ENCODE data around the gene ABCD3. TPM values are rescaled to one million over a fixed set of nuclear protein-coding genes. Genes with fewer than 3 reads are reported as not detected.
A peak's percentile ranks its signal among the peaks of the same experiment; 100 is the strongest.

The ABCD3 gene
- total and polyA plus RNA-seq, 11 donors, result 16.2 to 94.2 (median 62.1) TPM

DNA sequence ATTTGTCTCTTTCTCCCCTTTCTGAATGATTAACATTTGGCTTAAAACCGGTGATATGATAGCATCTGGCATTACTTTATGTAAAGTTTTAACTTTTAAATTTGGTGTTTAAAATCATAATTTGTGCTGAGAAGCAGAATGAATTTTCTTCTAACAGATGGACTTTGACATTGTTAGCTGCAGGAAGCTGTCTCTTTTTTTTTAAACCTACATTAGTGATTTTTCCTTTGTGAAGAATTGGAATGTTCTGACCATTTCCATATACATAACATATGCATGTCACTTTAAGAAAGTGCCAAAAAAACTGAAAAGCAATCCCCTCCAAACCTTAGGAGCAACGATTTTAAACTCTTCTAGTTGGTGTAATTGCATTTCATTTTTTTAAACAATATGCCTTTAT, 101.2 kb downstream of the ABCD3 start:
- intact Hi-C loops (cut with DNase I), result loop anchor here in 1 of 10 donors (10.0 kb wide), 1 partner anchor 525 kb away; no protein-coding TSS in a partner anchor
- H3K4me1 ChIP-seq, result peaks cover 0 to 7% (median 0%) of the 10 kb centered on the region in 12 donors
- no peak overlapping the region for H3K27ac ChIP-seq
- no peak for TF ChIP-seq CTCF (IDR thresholded peaks at IDR 0.05)
- TF ChIP-seq POLR2A (IDR thresholded peaks at IDR 0.05), result no peak
- peaks cover 0 to 45% (median 31%) of the 10 kb centered on the region in 9 donors for H3K36me3 ChIP-seq
- ATAC-seq, result no peak
- WGBS, 4 donors, result 65 to 75% (median 68%) methylated on average over 2 of the region's 2 CpGs
- H3K9me3 ChIP-seq, result no peaks in the 10 kb centered on the region
- no peaks in the 10 kb centered on the region for H3K27me3 ChIP-seq
- no peak overlapping the region for H3K4me3 ChIP-seq
- no peak for DNase-seq

DNA sequence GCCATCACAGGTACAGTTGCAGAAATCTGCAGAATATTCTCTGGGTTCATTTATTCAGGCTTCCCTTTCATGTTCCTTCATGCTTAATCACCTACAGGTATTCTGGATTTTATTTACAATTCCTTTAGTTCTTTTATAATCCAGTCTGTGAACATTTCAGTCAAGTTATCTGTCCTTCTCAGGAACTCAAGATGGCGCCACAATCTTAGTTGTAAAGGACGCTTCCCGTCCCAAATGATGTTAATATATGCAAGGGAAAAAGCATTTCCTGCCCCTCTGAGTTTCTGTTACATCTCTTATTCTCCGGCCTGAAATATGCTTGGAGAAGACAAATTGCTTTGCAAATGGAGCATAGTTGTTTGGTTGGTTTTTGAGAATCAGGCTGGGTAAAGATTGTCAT, 104.1 kb downstream of the ABCD3 start:
- no peak overlapping the region for H3K27ac ChIP-seq
- intact Hi-C loops (cut with DNase I), result loop anchor here in 9 of 10 donors (2.0 to 10.0 kb wide), 8 partner anchors 72 to 522 kb away; no protein-coding TSS in a partner anchor
- TF ChIP-seq POLR2A (IDR thresholded peaks at IDR 0.05) (no peak), CTCF (IDR thresholded peaks at IDR 0.05) (peak in 11 of 12 donors; percentile 21 to 70 (median 54))
- 15 to 20% (median 18%) methylated on average over 4 of the region's 4 CpGs for WGBS, 4 donors
- ATAC-seq, result peak in 2 of 4 donors; percentile 55 to 64
- peaks cover 0 to 29% (median 24%) of the 10 kb centered on the region in 9 donors for H3K36me3 ChIP-seq
- DNase-seq, result no peak
- H3K4me3 ChIP-seq, result no peak overlapping the region
- peaks cover 0 to 7% (median 0%) of the 10 kb centered on the region in 12 donors for H3K4me1 ChIP-seq
- H3K27me3 ChIP-seq, result no peaks in the 10 kb centered on the region
- no peaks in the 10 kb centered on the region for H3K9me3 ChIP-seq

DNA sequence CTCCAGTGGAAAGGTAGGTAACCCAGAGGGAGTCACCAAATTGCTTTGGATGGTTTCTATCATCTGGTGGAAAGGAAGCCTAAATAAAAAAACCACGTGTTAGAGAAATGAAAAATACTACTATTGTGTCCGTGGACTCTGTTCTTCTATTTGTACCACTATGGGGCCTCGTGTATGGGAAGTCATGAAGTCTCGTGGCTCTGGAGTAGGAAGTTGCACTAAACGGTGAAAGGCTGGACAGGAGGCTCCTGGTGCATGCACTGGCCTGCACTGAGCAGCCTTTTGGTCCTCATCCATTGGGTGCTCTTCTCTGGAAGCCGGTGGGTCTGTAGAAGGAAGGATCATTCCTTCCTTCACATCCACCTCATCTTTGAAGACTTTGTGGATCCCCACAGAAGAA, 106.3 kb downstream of the ABCD3 start:
- no peaks in the 10 kb centered on the region for H3K27me3 ChIP-seq
- DNase-seq, result no peak
- H3K4me1 ChIP-seq, result peaks cover 0 to 25% (median 2%) of the 10 kb centered on the region in 12 donors
- intact Hi-C loops (cut with DNase I), result loop anchor here in 8 of 10 donors (5.0 to 10.0 kb wide), 6 partner anchors 70 to 520 kb away; no protein-coding TSS in a partner anchor
- TF ChIP-seq CTCF (IDR thresholded peaks at IDR 0.05) (no peak), POLR2A (IDR thresholded peaks at IDR 0.05) (no peak)
- no peak overlapping the region for H3K4me3 ChIP-seq
- peaks cover 0 to 17% (median 5%) of the 10 kb centered on the region in 9 donors for H3K36me3 ChIP-seq
- 88 to 95% (median 90%) methylated on average over 6 of the region's 6 CpGs for WGBS, 4 donors
- H3K9me3 ChIP-seq, result no peaks in the 10 kb centered on the region
- no peak for ATAC-seq
- H3K27ac ChIP-seq, result no peak overlapping the region

- Histone ChIP-seq H3K27ac (no peak overlapping the region), H3K27me3 (no peaks in the 10 kb centered on the region), H3K36me3 (peaks cover 0 to 32% (median 6%) of the 10 kb centered on the region in 9 donors), H3K9me3 (no peaks in the 10 kb centered on the region), H3K4me1 (peaks cover 0 to 25% (median 2%) of the 10 kb centered on the region in 12 donors), H3K4me3 (no peak overlapping the region)
- intact Hi-C loops (cut with DNase I), result loop anchor here in 7 of 10 donors (2.0 to 10.0 kb wide), 6 partner anchors 68 to 518 kb away; no protein-coding TSS in a partner anchor
- DNase-seq (no peak), ATAC-seq (no peak)
- WGBS, 4 donors, result 84 to 92% (median 91%) methylated on average over 7 of the region's 7 CpGs
- TF ChIP-seq CTCF (IDR thresholded peaks at IDR 0.05) (no peak), POLR2A (IDR thresholded peaks at IDR 0.05) (no peak)
Measured at GRCh38 chr1:94526152-94526980, 108.2 kb downstream of the ABCD3 start.

Data from heart left ventricle (tissue), 16 donors.